ENCODE results near the gene KLHDC9.
A peak's percentile ranks its signal among the peaks of the same experiment; 100 is the strongest.

Gene KLHDC9

DNA sequence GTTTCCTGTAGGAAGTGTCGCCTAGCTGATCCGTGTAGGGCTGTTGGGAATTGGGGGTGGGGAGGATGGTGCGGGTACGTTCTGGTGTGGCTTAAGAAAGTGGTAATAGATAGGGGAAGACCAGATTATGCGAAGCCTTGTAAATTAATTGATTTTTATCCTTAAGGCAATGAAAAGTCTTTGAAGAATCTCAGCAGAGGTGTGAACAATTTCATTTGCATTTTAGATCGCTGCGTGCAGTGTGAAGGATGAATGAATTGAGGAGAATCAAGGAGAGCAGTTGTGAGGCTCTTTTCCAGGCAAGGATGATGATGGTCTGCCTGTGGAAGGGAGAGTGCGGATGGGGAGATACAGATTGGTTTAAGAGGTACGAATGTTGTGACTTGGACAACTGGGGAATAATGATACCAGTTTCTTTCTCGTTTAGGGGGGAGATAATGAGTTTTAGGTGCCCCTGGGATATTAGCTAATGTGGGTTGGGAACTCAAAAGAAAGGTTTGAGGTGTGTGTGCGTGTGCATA is 35.1 kb downstream of the KLHDC9 start:
- DNase-seq, result peak; percentile 61

DNA sequence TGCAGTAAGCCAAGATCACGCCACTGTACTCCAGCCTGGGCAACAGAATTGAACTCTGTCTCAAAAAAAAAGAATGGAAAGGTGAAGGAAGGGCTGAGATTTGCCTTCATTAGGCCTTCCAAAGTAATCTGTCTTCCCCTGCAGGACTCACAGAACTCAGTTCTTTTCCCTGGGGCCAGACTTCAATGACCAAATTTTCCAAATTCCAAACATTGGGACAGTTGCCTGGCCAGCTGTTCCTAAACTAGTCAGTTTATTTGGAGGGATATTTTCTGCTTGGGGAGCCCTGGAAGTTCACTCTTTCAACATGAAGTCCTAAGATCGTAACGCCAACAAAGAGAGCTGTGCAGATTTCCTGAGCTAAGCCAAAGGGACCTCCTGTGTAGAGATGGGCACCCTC is 39.7 kb downstream of the KLHDC9 start:
- no peak for DNase-seq

DNA sequence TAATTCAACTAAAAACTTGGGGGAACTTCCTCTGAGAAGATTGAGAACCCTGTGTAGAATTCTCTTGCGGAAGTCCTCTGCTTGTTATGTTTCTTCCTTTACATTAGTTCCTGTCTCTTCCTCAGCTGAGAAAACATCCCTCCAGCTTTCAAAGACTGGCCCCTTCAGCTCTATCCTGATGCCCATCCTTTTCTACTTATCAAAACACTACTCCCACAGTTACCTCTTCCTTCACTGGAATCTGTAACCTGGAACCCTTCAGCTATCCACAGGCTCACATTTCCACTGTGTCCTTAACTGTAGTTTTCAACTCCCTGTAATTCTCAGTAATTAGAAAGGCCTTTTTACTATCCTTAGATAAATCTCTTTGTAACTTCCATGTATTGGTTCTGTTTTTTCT is 40.3 kb downstream of the KLHDC9 start:
- no peak for DNase-seq

DNA sequence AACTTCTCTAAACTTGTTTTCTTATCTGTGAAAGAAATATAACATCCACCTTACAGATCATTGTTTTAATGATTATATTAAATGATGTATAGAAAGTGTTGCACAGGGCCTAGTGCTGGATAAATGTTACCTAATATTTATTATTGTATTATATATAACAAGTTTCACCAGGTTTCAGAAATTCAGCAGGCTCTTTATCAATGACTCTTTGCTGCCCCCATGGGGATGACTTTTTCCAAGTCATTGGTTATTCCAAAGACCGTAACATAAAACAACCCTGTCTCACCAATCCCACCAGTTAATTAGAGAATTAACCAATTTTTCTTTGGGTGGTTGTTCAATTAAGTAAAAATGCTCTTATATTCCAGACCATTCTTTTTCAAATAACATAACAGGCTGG is 41.6 kb downstream of the KLHDC9 start:
- peak; percentile 4 for DNase-seq

DNA sequence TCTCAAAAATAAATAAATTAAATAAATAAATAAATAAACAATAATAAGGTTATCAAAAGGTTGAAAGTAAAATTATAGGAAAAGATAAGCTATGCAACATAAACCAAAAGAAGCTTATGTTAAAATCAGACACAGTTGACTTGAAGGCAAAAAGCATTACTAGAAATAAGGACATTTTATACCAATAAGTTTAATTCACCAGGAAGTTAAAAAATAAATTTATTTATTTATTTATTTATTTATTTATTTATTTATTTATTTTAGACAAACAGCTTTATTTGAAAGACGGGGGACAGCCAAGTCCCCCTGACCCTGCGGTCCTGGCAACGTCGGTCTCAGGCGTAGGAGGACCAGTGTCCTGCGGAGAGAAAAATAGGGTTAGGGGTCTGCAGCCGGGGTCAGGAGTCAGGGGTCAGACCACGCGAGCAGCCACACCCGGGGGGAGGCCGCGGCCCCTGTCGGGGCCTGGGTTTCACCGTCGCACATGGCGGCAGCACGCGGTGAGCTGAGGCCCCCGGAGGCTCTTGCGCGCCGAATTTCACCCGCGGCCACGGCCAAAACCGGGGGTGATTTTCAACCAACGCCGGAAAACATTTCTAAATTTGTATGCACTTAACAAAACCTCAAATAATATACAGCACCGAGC is 42.7 kb downstream of the KLHDC9 start:
- DNase-seq, result no peak

DNA sequence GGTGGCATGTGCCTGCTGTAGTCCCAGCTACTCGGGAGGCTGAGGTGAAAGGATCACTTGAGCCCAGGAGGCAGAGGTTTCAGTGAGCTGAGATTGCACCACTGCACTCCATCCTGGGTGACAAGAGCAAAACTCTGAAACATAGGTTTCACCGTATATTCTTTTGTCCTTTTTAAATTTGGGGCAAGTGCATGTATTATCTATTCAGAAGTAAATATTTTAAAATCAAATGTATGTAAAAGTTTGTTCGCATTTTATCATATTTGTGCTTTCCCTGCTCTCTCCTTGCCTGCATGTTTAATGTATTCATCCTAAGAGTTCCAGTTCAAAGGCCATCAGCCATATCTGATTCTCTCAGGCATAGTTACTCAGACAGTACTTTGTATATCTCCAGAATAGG is 47.7 kb downstream of the KLHDC9 start:
- no peak for DNase-seq
